ENCODE results near the gene ZNF576. TPM values are rescaled to one million over a fixed set of nuclear protein-coding genes. Genes with fewer than 3 reads are reported as not detected.

ZNF576 gene
- total RNA-seq, 1 donor from 2014 or later: 21.9 TPM

GRCh38 chr19:43561139-43561970, 35.0 kb upstream of the ZNF576 start:
- no peak for DNase-seq (ENCODE audit: extremely low spot score in 2 of 2)
- Histone ChIP-seq H3K9me3 (no peaks in the 10 kb centered on the region), H3K27me3 (no peaks in the 10 kb centered on the region), H3K4me3 (no peak overlapping the region), H3K27ac (no peak overlapping the region), H3K36me3 (peaks cover 0 to 6% of the 10 kb centered on the region in 2 donors), H3K4me1 (peaks cover 9% of the 10 kb centered on the region)
- intact Hi-C loops (cut with DNase I): loop anchor here (10.0 kb wide), 1 partner anchor 93 kb away; no protein-coding TSS in a partner anchor
- TF ChIP-seq POLR2A (IDR thresholded peaks at IDR 0.05) (no peak), POLR2AphosphoS5 (IDR thresholded peaks at IDR 0.05; ENCODE audit: insufficient read depth in 1 of 2, low read depth in 1 of 2) (no peak), CTCF (IDR thresholded peaks at IDR 0.05) (no peak)

GRCh38 chr19:43562226-43562697, 34.1 kb upstream of the ZNF576 start:
- intact Hi-C loops (cut with DNase I): loop anchor here (10.0 kb wide), 1 partner anchor 93 kb away; no protein-coding TSS in a partner anchor
- H3K27me3 ChIP-seq: no peaks in the 10 kb centered on the region

GRCh38 chr19:43562698-43563241, 33.6 kb upstream of the ZNF576 start:
- no peak for DNase-seq (ENCODE audit: extremely low spot score in 2 of 2)
- H3K9me3 ChIP-seq: no peaks in the 10 kb centered on the region
- no peak overlapping the region for H3K4me3 ChIP-seq
- peaks cover 9% of the 10 kb centered on the region for H3K4me1 ChIP-seq
- peaks cover 0 to 6% of the 10 kb centered on the region in 2 donors for H3K36me3 ChIP-seq
- intact Hi-C loops (cut with DNase I): loop anchor here (10.0 kb wide), 1 partner anchor 92 kb away; no protein-coding TSS in a partner anchor
- TF ChIP-seq POLR2AphosphoS5 (IDR thresholded peaks at IDR 0.05; ENCODE audit: insufficient read depth in 1 of 2, low read depth in 1 of 2) (peak in 1 of 2 donors; percentile 64), CTCF (IDR thresholded peaks at IDR 0.05) (no peak)
- H3K27ac ChIP-seq: peak overlapping the region; percentile 32
- no peaks in the 10 kb centered on the region for H3K27me3 ChIP-seq

More at GRCh38 chr19:43562226-43562697, 34.1 kb upstream of the ZNF576 start:
- DNase-seq (ENCODE audit: extremely low spot score in 2 of 2): no peak
- no peak for TF ChIP-seq CTCF (IDR thresholded peaks at IDR 0.05)
- TF ChIP-seq POLR2A (IDR thresholded peaks at IDR 0.05): no peak
- TF ChIP-seq POLR2AphosphoS5 (IDR thresholded peaks at IDR 0.05; ENCODE audit: insufficient read depth in 1 of 2, low read depth in 1 of 2): no peak
- H3K4me3 ChIP-seq: no peak overlapping the region
- peaks cover 0 to 6% of the 10 kb centered on the region in 2 donors for H3K36me3 ChIP-seq
- peak overlapping the region; percentile 32 for H3K27ac ChIP-seq
- peaks cover 9% of the 10 kb centered on the region for H3K4me1 ChIP-seq
- H3K9me3 ChIP-seq: no peaks in the 10 kb centered on the region

DNA sequence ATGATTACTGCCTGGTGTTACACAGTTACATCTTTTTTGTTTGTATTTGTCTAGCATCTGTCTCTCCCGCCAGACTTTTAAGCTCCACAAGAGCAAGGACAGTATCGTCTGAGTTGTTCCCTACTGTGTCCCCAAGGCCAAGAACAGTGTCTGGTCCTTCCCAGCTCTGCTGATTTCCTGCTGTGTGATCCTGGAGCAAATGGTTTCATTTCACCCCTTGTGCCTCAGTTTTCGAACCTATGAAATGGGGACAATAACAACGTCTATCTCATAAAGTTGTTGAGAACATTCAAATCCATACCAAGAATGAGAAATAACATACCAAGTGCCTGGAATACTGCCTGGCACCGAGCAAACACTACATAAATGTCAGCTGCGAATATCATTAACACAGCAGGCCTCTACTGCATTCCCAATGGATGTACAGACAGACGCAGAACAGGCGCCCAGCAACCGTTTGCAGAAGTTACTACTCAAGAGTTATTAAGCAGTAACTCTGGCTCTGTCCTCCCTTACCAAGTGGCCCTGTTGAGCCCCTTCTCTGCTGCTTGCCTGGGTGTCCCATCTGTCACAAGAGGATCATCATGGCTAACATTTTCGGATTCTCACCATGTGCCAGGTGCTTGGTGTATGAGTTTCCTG, 32.5 kb upstream of the ZNF576 start:
- no peak overlapping the region for H3K27ac ChIP-seq
- no peak for DNase-seq (ENCODE audit: extremely low spot score in 2 of 2)
- no peaks in the 10 kb centered on the region for H3K27me3 ChIP-seq
- no peak overlapping the region for H3K4me3 ChIP-seq
- no peaks in the 10 kb centered on the region for H3K9me3 ChIP-seq
- TF ChIP-seq POLR2AphosphoS5 (IDR thresholded peaks at IDR 0.05; ENCODE audit: insufficient read depth in 1 of 2, low read depth in 1 of 2) (no peak), CTCF (IDR thresholded peaks at IDR 0.05) (no peak), POLR2A (IDR thresholded peaks at IDR 0.05) (no peak)
- intact Hi-C loops (cut with DNase I): loop anchor here (10.0 kb wide), 1 partner anchor 91 kb away; no protein-coding TSS in a partner anchor
- peaks cover 0 to 6% of the 10 kb centered on the region in 2 donors for H3K36me3 ChIP-seq
- peaks cover 9% of the 10 kb centered on the region for H3K4me1 ChIP-seq
